HepG2 (cell line): ENCODE results near the gene NANOS1. TPM values are rescaled to one million over a fixed set of nuclear protein-coding genes. Genes with fewer than 3 reads are reported as not detected.
A peak's percentile ranks its signal among the peaks of the same experiment; 100 is the strongest.

Experiments used
- ATF4 ChIP-seq, 2 experiments: fragments of 450-650 bp in 1 of 2; sonication (generic) in 1 of 2; formaldehyde crosslinking; IDR thresholded peaks; 2 replicates each; pipeline versions ENCODE4 v1.5.0 to v1.8.0; 2020 to 2022; ENCODE audit warnings: mild to moderate bottlenecking in 1 of 2, missing genetic modification reagents in 1 of 2
- CHCHD3 ChIP-seq: sonication (generic); formaldehyde crosslinking; IDR thresholded peaks from 2 replicates; pipeline ENCODE4 v1.8.0; 2022; ENCODE audit warnings: mild to moderate bottlenecking, missing genetic modification reagents, moderate library complexity
- DNMT1 ChIP-seq: sonication (generic); formaldehyde crosslinking; IDR thresholded peaks from 2 replicates; pipeline ENCODE4 v1.5.1; 2020; ENCODE audit warnings: mild to moderate bottlenecking, missing genetic modification reagents
- HMG20A ChIP-seq: IDR thresholded peaks from 2 replicates; pipeline ENCODE4 v1.6.1; 2016; ENCODE audit warnings: borderline replicate concordance
- HNRNPL ChIP-seq: fragments of 200-400 bp; formaldehyde crosslinking; IDR thresholded peaks from 2 replicates; pipeline ENCODE4 v1.6.1; 2017; ENCODE audit warnings: mild to moderate bottlenecking, low read depth, low read length
- MXD4 ChIP-seq: IDR thresholded peaks from 2 replicates; pipeline ENCODE4 v1.6.1; 2016; ENCODE audit warnings: mild to moderate bottlenecking, missing biosample characterization, missing genetic modification reagents
- NCOR1 ChIP-seq: fragments of 200-600 bp; sonication (generic); IDR thresholded peaks from 2 replicates; pipeline ENCODE4 v1.7.0; 2017; ENCODE audit warnings: antibody characterized with exemption, low read length, borderline replicate concordance
- RBM39 ChIP-seq: fragments of 200-400 bp; formaldehyde crosslinking; IDR thresholded peaks from one replicate; pipeline ENCODE4 v1.6.1; 2018; ENCODE audit warnings: antibody characterized with exemption, mild to moderate bottlenecking, low read depth, low read length; ENCODE audit not compliant: poor library complexity, severe bottlenecking
- SALL1 ChIP-seq: sonication (generic); formaldehyde crosslinking; IDR thresholded peaks from 2 replicates; pipeline ENCODE4 v1.8.0; 2022; ENCODE audit warnings: mild to moderate bottlenecking, missing genetic modification reagents
- THAP11 ChIP-seq: IDR thresholded peaks from 2 replicates; pipeline ENCODE4 v1.6.1; 2016; ENCODE audit warnings: missing biosample characterization, missing genetic modification reagents
- ZBTB44 ChIP-seq: sonication (generic); formaldehyde crosslinking; IDR thresholded peaks from 2 replicates; pipeline ENCODE4 v1.4.0; 2020; ENCODE audit warnings: missing genetic modification reagents
- ZNF256 ChIP-seq: sonication (generic); formaldehyde crosslinking; conservative IDR thresholded peaks from 2 replicates; pipeline ENCODE4 v1.4.0; 2020; ENCODE audit warnings: missing genetic modification reagents
- ZNF275 ChIP-seq: sonication (generic); formaldehyde crosslinking; IDR thresholded peaks from 2 replicates; pipeline ENCODE4 v1.8.0; 2022; ENCODE audit warnings: missing genetic modification reagents, mild to moderate bottlenecking, inconsistent platforms, borderline replicate concordance
- ZNF318 ChIP-seq: sonication (generic); formaldehyde crosslinking; IDR thresholded peaks from 2 replicates; pipeline ENCODE4 v1.4.0; 2020; ENCODE audit warnings: mild to moderate bottlenecking, missing genetic modification reagents
- ZNF678 ChIP-seq: sonication (generic); formaldehyde crosslinking; IDR thresholded peaks from 2 replicates; pipeline ENCODE4 v1.4.0; 2020; ENCODE audit warnings: mild to moderate bottlenecking, missing genetic modification reagents
- ZNF749 ChIP-seq: sonication (generic); formaldehyde crosslinking; IDR thresholded peaks from 2 replicates; pipeline ENCODE4 v1.8.0; 2022; ENCODE audit warnings: mild to moderate bottlenecking, missing genetic modification reagents, moderate library complexity, borderline replicate concordance
- ZNF782 ChIP-seq: sonication (generic); formaldehyde crosslinking; IDR thresholded peaks from 2 replicates; pipeline ENCODE4 v1.4.0; 2020; ENCODE audit warnings: missing genetic modification reagents, mild to moderate bottlenecking, borderline replicate concordance
- polyA plus RNA-seq, 8 experiments: library from polyadenylated mRNA; depleted of rRNA in 3 of 8; stranded (reverse) in 7 of 8; unstranded in 1 of 8; fragments of >200 nt; fragmentation: Illumina TruSeq in 4 of 8; extraction: Trizol in 4 of 8; gene quantifications; 2 replicates each; pipeline versions ENCODE4 v1.2.1 to v1.2.3, GENCODE V29; 2011 to 2016; ENCODE audit warnings: low read depth in 4 of 8, missing spikeins in 1 of 8, mixed read lengths in 1 of 8; ENCODE audit not compliant: insufficient read depth in 1 of 8
- total RNA-seq, 5 experiments: library from RNA; depleted of rRNA; stranded (reverse); fragments of >200 nt; fragmentation: Illumina TruSeq; extraction: Trizol; gene quantifications; 2 replicates each; pipeline ENCODE4 v1.2.3, GENCODE V29; 2016; ENCODE audit warnings: low read depth in 1 of 5

The NANOS1 gene
- total and polyA plus RNA-seq, 2 of the 13 experiments (the other 11 are each of a cell fraction or from before 2014, with no cell fraction given), result 1.7 to 2.2 TPM

- TF ChIP-seq ZNF318 (CRISPR knock-in tag), result no peak
- no peak for TF ChIP-seq ZNF782
- TF ChIP-seq ZBTB44 (CRISPR knock-in tag), result no peak
- TF ChIP-seq ATF4 (CRISPR knock-in tag; IDR thresholded peaks at IDR 0.05), result no peak
- no peak for TF ChIP-seq DNMT1 (CRISPR knock-in tag)
- TF ChIP-seq RBM39, result no peak
- TF ChIP-seq ZNF678 (CRISPR knock-in tag), result no peak
- TF ChIP-seq HMG20A, result no peak
- no peak for TF ChIP-seq NCOR1
- no peak for TF ChIP-seq ZNF749 (CRISPR knock-in tag)
- TF ChIP-seq HNRNPL, result no peak
- no peak for TF ChIP-seq CHCHD3 (CRISPR knock-in tag)
- TF ChIP-seq SALL1, result peak; percentile 21; the same call in 1 of the 2 replicates
- TF ChIP-seq ZNF256 (CRISPR knock-in tag), result no peak
- no peak for TF ChIP-seq ZNF275 (CRISPR knock-in tag)
- TF ChIP-seq THAP11 (CRISPR knock-in tag), result peak; percentile 11; the same call in 1 of the 2 replicates
- no peak; the same call in 1 of the 2 replicates for TF ChIP-seq MXD4
Measured at GRCh38 chr10:119030421-119031250, 1.1 kb downstream of the NANOS1 start (continued).
